HEK293 (cell line): Measurements from ENCODE around the gene GTF3C4.

ENCODE experiments used
- SCRT1 ChIP-seq: fragments of 450-650 bp; formaldehyde crosslinking; IDR thresholded peaks from 2 replicates; pipeline ENCODE4 v1.5.1; 2016; ENCODE audit warnings: missing biosample characterization, missing genetic modification characterization, borderline replicate concordance
- YY2 ChIP-seq: fragments of 450-650 bp; formaldehyde crosslinking; IDR thresholded peaks from 2 replicates; pipeline ENCODE4 v1.5.1; 2016; ENCODE audit warnings: missing biosample characterization, missing genetic modification characterization
- ZFP3 ChIP-seq: fragments of 450-650 bp; formaldehyde crosslinking; IDR thresholded peaks from 2 replicates; pipeline ENCODE4 v1.5.1; 2016; ENCODE audit warnings: low read depth, missing biosample characterization, missing genetic modification characterization
- ZNF132 ChIP-seq: fragments of 450-650 bp; formaldehyde crosslinking; IDR thresholded peaks from 2 replicates; pipeline ENCODE4 v1.5.1; 2017; ENCODE audit warnings: missing biosample characterization, missing genetic modification characterization, borderline replicate concordance
- ZNF266 ChIP-seq: fragments of 450-650 bp; formaldehyde crosslinking; IDR thresholded peaks from 2 replicates; pipeline ENCODE4 v1.5.1; 2016; ENCODE audit warnings: missing biosample characterization, missing genetic modification characterization, low read depth
- ZNF292 ChIP-seq: fragments of 450-650 bp; formaldehyde crosslinking; IDR thresholded peaks from 2 replicates; pipeline ENCODE4 v1.5.1; 2016; ENCODE audit warnings: low read depth, missing biosample characterization, missing genetic modification characterization, borderline replicate concordance
- ZNF560 ChIP-seq: fragments of 450-650 bp; formaldehyde crosslinking; IDR thresholded peaks from 2 replicates; pipeline ENCODE4 v1.5.1; 2017; ENCODE audit warnings: missing biosample characterization, missing genetic modification characterization, borderline replicate concordance
- ZNF610 ChIP-seq: fragments of 450-650 bp; formaldehyde crosslinking; IDR thresholded peaks from 2 replicates; pipeline ENCODE4 v1.5.1; 2016; ENCODE audit warnings: missing biosample characterization, missing genetic modification characterization, borderline replicate concordance
- ZNF830 ChIP-seq: fragments of 450-650 bp; IDR thresholded peaks from 2 replicates; pipeline ENCODE4 v1.5.0; 2018; ENCODE audit warnings: missing biosample characterization, missing genetic modification characterization, low read depth, mild to moderate bottlenecking, moderate library complexity
- TF ChIP-seq, protein P1 (sequence below): fragments of 450-650 bp; formaldehyde crosslinking; IDR thresholded peaks from 2 replicates; pipeline ENCODE4 v1.5.1; 2016; ENCODE audit warnings: missing biosample characterization, missing genetic modification characterization
- TF ChIP-seq, protein P2 (sequence below): fragments of 450-650 bp; formaldehyde crosslinking; IDR thresholded peaks from 2 replicates; pipeline ENCODE4 v1.5.1; 2016; ENCODE audit warnings: missing biosample characterization, missing genetic modification characterization
- TF ChIP-seq, protein P3 (sequence below): fragments of 450-650 bp; formaldehyde crosslinking; IDR thresholded peaks from 2 replicates; pipeline ENCODE4 v1.5.1; 2016; ENCODE audit warnings: missing biosample characterization, missing genetic modification characterization

DNA sequence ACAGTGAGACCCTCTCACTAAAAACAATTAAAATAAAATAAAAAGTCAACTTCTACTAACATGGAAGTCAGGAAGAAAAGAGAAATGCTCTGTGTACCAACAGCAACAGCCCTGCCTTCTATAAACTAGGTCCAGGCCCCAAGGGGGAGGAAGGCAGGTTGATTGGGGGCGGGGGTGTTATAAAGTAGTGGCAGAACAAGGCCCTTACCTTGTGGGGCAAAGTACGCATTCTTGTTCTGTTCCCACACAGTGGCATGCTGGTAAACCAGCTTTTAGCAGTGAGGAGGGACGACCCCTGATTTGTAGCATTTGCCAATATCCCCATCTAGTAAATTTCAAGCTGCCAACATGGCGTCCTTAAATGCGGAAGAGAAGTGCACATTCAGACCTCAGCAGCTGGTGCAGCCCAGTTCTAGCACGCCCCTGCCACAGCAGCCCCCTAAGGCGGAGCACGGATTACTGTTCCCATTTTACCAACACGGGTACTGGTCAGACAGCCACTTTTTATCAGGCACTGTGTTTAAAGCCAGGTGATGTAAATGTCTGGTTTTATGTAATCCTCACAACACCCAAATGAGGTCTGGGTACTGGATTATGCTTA is 69.5 kb downstream of the GTF3C4 start:
- TF ChIP-seq ZNF830 (tag by site-specific recombination) (no peak), ZNF266 (tag by site-specific recombination) (no peak), SCRT1 (tag by site-specific recombination) (no peak), ZFP3 (tag by site-specific recombination) (no peak), ZNF610 (tag by site-specific recombination) (no peak), ZNF560 (tag by site-specific recombination) (no peak), ZNF132 (tag by site-specific recombination) (no peak), ZNF292 (tag by site-specific recombination) (no peak), YY2 (tag by site-specific recombination) (no peak)
- TF ChIP-seq, protein P1, sequence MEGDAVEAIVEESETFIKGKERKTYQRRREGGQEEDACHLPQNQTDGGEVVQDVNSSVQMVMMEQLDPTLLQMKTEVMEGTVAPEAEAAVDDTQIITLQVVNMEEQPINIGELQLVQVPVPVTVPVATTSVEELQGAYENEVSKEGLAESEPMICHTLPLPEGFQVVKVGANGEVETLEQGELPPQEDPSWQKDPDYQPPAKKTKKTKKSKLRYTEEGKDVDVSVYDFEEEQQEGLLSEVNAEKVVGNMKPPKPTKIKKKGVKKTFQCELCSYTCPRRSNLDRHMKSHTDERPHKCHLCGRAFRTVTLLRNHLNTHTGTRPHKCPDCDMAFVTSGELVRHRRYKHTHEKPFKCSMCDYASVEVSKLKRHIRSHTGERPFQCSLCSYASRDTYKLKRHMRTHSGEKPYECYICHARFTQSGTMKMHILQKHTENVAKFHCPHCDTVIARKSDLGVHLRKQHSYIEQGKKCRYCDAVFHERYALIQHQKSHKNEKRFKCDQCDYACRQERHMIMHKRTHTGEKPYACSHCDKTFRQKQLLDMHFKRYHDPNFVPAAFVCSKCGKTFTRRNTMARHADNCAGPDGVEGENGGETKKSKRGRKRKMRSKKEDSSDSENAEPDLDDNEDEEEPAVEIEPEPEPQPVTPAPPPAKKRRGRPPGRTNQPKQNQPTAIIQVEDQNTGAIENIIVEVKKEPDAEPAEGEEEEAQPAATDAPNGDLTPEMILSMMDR (tag by site-specific recombination) = no peak
- TF ChIP-seq, protein P2, sequence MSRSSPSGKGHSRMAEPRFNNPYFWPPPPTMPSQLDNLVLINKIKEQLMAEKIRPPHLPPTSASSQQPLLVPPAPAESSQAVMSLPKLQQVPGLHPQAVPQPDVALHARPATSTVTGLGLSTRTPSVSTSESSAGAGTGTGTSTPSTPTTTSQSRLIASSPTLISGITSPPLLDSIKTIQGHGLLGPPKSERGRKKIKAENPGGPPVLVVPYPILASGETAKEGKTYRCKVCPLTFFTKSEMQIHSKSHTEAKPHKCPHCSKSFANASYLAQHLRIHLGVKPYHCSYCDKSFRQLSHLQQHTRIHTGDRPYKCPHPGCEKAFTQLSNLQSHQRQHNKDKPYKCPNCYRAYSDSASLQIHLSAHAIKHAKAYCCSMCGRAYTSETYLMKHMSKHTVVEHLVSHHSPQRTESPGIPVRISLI (tag by site-specific recombination) = no peak
- TF ChIP-seq, protein P3, sequence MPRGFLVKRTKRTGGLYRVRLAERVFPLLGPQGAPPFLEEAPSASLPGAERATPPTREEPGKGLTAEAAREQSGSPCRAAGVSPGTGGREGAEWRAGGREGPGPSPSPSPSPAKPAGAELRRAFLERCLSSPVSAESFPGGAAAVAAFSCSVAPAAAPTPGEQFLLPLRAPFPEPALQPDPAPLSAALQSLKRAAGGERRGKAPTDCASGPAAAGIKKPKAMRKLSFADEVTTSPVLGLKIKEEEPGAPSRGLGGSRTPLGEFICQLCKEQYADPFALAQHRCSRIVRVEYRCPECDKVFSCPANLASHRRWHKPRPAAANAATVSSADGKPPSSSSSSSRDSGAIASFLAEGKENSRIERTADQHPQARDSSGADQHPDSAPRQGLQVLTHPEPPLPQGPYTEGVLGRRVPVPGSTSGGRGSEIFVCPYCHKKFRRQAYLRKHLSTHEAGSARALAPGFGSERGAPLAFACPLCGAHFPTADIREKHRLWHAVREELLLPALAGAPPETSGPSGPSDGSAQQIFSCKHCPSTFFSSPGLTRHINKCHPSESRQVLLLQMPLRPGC (tag by site-specific recombination) = no peak
